Gastroesophageal sphincter (tissue), 3 donors: ENCODE results near the gene PCED1B.

Experiments used
- POLR2AphosphoS5 ChIP-seq: sonication (generic); formaldehyde crosslinking; IDR thresholded peaks from one replicate; pipeline ENCODE4 v1.6.1; 2017; ENCODE audit warnings: antibody characterized with exemption
- TF ChIP-seq, protein P1 (sequence below), 4 experiments: fragments of 200-600 bp in 2 of 4; fragments of 450-650 bp in 2 of 4; sonication (generic) in 1 of 4; IDR thresholded peaks; one replicate each; pipeline ENCODE4 v1.5.1; 2017 to 2019; ENCODE audit warnings: antibody characterized with exemption in 4 of 4, mild to moderate bottlenecking in 2 of 4, moderate library complexity in 2 of 4

DNA sequence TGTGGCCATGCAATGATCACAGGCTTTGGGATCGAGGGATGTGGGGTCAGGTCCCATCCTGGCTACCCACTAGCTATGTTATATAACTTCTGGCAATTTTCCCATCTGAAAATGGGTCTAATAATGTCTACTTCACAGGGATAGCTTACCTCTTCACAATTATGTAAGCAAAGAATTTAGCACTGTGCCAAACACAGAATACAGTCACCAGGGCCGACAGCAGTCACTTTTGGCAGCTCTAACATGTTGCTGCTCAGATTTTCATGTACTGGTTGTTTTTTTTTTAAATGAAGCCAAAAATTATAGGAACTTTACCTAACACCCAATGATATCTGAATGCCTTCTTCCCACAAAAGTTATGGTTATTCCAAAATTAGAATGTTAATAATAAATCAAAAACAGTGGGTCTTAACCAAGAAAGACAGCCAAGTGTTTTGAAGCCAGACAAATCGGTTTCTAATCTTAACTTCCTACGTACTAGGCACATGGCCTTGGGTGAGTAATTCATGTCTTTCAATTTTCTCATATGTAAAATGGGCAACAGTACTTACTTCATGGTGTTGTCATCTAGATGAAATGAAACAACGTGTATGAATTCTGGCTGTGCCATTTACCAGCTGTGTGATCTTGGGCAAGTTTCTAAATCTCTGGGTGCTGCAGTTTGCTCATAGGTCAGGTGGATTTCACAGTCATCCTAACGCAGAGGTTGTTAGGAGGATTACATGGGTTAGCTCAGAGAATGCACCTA is 13.0 kb upstream of the PCED1B start:
- TF ChIP-seq, protein P1, sequence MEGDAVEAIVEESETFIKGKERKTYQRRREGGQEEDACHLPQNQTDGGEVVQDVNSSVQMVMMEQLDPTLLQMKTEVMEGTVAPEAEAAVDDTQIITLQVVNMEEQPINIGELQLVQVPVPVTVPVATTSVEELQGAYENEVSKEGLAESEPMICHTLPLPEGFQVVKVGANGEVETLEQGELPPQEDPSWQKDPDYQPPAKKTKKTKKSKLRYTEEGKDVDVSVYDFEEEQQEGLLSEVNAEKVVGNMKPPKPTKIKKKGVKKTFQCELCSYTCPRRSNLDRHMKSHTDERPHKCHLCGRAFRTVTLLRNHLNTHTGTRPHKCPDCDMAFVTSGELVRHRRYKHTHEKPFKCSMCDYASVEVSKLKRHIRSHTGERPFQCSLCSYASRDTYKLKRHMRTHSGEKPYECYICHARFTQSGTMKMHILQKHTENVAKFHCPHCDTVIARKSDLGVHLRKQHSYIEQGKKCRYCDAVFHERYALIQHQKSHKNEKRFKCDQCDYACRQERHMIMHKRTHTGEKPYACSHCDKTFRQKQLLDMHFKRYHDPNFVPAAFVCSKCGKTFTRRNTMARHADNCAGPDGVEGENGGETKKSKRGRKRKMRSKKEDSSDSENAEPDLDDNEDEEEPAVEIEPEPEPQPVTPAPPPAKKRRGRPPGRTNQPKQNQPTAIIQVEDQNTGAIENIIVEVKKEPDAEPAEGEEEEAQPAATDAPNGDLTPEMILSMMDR (IDR thresholded peaks at IDR 0.05): no peak
- peak; percentile 66 for TF ChIP-seq POLR2AphosphoS5
